ENCODE measurements around the gene GLI1. TPM values are rescaled to one million over a fixed set of nuclear protein-coding genes. Genes with fewer than 3 reads are reported as not detected.
A peak's percentile ranks its signal among the peaks of the same experiment; 100 is the strongest.

The GLI1 gene
- total and polyA plus RNA-seq, 2 of the 13 experiments (the other 11 are each of a cell fraction or from before 2014, with no cell fraction given), result 0.09 to 0.20 TPM

- TF ChIP-seq STAT5B (CRISPR knock-in tag; IDR thresholded peaks at IDR 0.05) (no peak), FIP1L1 (IDR thresholded peaks at IDR 0.05; ENCODE audit: borderline replicate concordance, insufficient read depth, low read depth, low read length) (no peak), KLF9 (CRISPR knock-in tag; IDR thresholded peaks at IDR 0.05; ENCODE audit: low read depth) (no peak), ZNF451 (CRISPR knock-in tag; IDR thresholded peaks at IDR 0.05) (no peak), ZNF703 (CRISPR knock-in tag; IDR thresholded peaks at IDR 0.05; ENCODE audit: borderline replicate concordance) (no peak), ZNF251 (CRISPR knock-in tag; IDR thresholded peaks at IDR 0.05) (no peak), ETS1 (CRISPR knock-in tag; IDR thresholded peaks at IDR 0.05) (no peak), KLF11 (CRISPR knock-in tag; IDR thresholded peaks at IDR 0.05) (no peak), ZBTB8A (CRISPR knock-in tag; IDR thresholded peaks at IDR 0.05; ENCODE audit: borderline replicate concordance, low read depth) (no peak), ZFP41 (CRISPR knock-in tag; IDR thresholded peaks at IDR 0.05; ENCODE audit: borderline replicate concordance) (no peak), SNAPC5 (CRISPR knock-in tag; IDR thresholded peaks at IDR 0.05; ENCODE audit: borderline replicate concordance) (no peak), ZNF333 (CRISPR knock-in tag; IDR thresholded peaks at IDR 0.05; ENCODE audit: borderline replicate concordance) (no peak), FOXO1 (CRISPR knock-in tag; IDR thresholded peaks at IDR 0.05) (no peak), HOXA7 (CRISPR knock-in tag; IDR thresholded peaks at IDR 0.05) (no peak), ZHX2 (IDR thresholded peaks at IDR 0.05; ENCODE audit: low read depth) (no peak), ZHX2 (CRISPR knock-in tag; IDR thresholded peaks at IDR 0.05; ENCODE audit: borderline replicate concordance) (no peak), ZNF3 (CRISPR knock-in tag; IDR thresholded peaks at IDR 0.05) (no peak), PRDM15 (CRISPR knock-in tag; IDR thresholded peaks at IDR 0.05) (no peak), KDM1A (CRISPR knock-in tag; IDR thresholded peaks at IDR 0.05) (no peak), ZFX (CRISPR knock-in tag; IDR thresholded peaks at IDR 0.05; ENCODE audit: low read depth) (peak; percentile 71)
These were observed 24.9 kb upstream of the GLI1 start, which contains the start of gene INHBC (continued) for GRCh38 chr12:57434517-57435223.

Data from HepG2 (cell line).